ENCODE results near the gene SERPINA10. TPM values are rescaled to one million over a fixed set of nuclear protein-coding genes. Genes with fewer than 3 reads are reported as not detected.

Gene SERPINA10
- total and polyA plus RNA-seq, 12 donors = 0.13 TPM; not detected in 11

DNA sequence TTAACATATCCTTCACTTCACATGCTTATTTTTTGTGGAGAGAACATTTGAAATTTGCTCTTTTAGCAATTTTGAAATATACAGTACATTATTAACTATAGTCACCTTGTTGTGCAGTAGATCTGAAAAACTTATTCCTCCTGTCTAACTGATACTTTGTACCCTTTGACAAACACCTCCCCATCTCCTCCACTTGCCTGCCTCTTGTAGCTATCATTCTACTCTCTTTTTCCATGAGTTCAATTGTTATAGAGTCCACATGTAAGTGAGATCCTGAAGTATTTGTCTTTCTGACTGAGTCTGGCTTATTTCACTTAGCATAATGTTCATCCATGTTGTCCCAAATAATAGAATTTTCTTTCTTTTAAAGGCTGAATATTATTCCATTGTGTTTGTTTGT lies 39.5 kb upstream of the SERPINA10 start:
- Histone ChIP-seq H3K4me1 (replicated peaks in 1 of 2) (no peaks in the 10 kb centered on the region), H3K36me3 (replicated peaks in 1 of 2) (no peaks in the 10 kb centered on the region), H3K4me3 (no peak overlapping the region), H3K27ac (no peak overlapping the region), H3K9me3 (replicated peaks in 1 of 3) (no peaks in the 10 kb centered on the region), H3K27me3 (no peaks in the 10 kb centered on the region)
- intact Hi-C loops (cut with DNase I) = no loop called here
- TF ChIP-seq, protein P1, sequence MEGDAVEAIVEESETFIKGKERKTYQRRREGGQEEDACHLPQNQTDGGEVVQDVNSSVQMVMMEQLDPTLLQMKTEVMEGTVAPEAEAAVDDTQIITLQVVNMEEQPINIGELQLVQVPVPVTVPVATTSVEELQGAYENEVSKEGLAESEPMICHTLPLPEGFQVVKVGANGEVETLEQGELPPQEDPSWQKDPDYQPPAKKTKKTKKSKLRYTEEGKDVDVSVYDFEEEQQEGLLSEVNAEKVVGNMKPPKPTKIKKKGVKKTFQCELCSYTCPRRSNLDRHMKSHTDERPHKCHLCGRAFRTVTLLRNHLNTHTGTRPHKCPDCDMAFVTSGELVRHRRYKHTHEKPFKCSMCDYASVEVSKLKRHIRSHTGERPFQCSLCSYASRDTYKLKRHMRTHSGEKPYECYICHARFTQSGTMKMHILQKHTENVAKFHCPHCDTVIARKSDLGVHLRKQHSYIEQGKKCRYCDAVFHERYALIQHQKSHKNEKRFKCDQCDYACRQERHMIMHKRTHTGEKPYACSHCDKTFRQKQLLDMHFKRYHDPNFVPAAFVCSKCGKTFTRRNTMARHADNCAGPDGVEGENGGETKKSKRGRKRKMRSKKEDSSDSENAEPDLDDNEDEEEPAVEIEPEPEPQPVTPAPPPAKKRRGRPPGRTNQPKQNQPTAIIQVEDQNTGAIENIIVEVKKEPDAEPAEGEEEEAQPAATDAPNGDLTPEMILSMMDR (IDR thresholded peaks at IDR 0.05) = no peak
- TF ChIP-seq POLR2A (IDR thresholded peaks at IDR 0.05) = no peak
- no peak for DNase-seq

DNA sequence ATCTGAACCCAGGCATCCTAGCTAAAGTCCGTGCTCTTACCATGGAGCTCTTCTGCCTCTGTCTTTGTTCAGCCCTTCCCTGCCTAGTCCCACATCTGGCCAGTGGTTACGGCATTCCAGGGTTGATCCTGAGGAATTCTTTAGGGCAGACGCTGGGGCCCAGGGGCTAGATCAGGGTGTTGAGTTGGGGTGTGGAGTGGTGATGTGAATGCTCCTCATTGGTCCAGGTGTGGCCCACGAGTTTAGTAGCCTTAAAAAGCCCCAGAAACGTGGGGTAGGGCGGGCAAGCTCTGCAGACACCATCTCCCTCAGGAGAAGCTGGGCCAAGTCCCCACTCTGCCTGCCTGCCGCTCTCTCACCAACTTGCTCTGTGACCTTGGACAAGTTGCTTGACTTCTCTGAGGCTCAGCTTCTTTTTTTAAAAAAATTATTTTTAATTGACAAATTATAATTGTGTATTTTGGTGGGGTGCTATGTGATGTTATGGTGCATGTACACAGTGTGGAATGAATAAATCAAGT lies 39.1 kb upstream of the SERPINA10 start:
- H3K36me3 ChIP-seq (replicated peaks in 1 of 2) = no peaks in the 10 kb centered on the region
- no peak for DNase-seq
- H3K4me1 ChIP-seq (replicated peaks in 1 of 2) = no peaks in the 10 kb centered on the region
- 65 to 76% (median 71%) methylated on average over 6 to 7 of the region's 7 CpGs for WGBS, 4 donors
- no peaks in the 10 kb centered on the region for H3K9me3 ChIP-seq (replicated peaks in 1 of 3)
- TF ChIP-seq, protein P1 (IDR thresholded peaks at IDR 0.05) = no peak
- TF ChIP-seq POLR2A (IDR thresholded peaks at IDR 0.05) = no peak
- H3K4me3 ChIP-seq = no peak overlapping the region
- H3K27ac ChIP-seq = no peak overlapping the region
- intact Hi-C loops (cut with DNase I) = no loop called here
- H3K27me3 ChIP-seq = no peaks in the 10 kb centered on the region

DNA sequence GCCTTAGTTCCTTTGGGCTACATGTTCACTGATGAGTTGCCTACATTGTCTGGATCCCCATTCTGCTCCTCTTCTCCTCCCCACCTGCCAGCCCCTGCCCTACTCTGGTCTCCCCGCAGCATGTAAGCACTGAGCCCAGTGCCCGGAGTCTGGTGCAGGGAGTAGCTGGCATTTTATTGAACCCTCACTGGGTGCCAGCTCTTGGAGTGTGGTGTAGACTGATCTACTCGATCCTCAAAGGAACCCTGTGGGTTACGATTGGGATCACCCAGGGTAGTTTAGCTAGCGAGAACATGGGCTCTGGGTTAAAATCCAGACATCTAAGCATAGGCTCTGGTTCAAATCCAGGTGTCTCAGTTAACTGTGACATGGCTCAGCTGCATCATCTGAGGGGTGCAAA lies 38.4 kb upstream of the SERPINA10 start:
- H3K27me3 ChIP-seq = no peaks in the 10 kb centered on the region
- TF ChIP-seq, protein P1 (IDR thresholded peaks at IDR 0.05) = no peak
- no peak for TF ChIP-seq POLR2A (IDR thresholded peaks at IDR 0.05)
- no peak overlapping the region for H3K4me3 ChIP-seq
- no peaks in the 10 kb centered on the region for H3K36me3 ChIP-seq (replicated peaks in 1 of 2)
- H3K27ac ChIP-seq = no peak overlapping the region
- H3K9me3 ChIP-seq (replicated peaks in 1 of 3) = no peaks in the 10 kb centered on the region
- intact Hi-C loops (cut with DNase I) = no loop called here
- no peak for DNase-seq
- 86 to 97% (median 93%) methylated on average over 2 to 5 of the region's 5 CpGs for WGBS, 4 donors
- H3K4me1 ChIP-seq (replicated peaks in 1 of 2) = no peaks in the 10 kb centered on the region

DNA sequence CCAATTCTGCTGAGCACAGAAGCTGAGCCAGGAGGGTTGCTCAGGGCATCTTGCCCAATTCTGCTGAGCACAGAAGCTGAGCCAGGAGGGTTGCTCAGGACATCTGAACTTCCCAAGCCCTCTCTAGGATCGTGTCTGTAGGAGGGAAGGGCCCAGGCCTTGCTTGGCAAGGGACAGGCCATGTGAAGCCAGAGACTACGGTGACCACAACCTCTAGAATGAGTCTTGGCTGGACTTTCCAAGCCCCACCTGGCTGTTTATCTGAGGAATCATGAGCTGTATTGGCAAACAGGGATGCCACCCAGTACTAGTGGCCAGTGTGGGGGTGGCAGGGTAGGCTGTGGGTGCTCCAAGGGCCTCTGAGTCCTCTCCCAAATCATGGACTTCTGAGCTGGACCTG lies 37.8 kb upstream of the SERPINA10 start:
- WGBS, 4 donors = 63 to 69% (median 68%) methylated on average over 2 of the region's 2 CpGs; no CpG with 5 or more reads in 1 of the 4 donors
- intact Hi-C loops (cut with DNase I) = no loop called here
- H3K27ac ChIP-seq = no peak overlapping the region
- no peaks in the 10 kb centered on the region for H3K27me3 ChIP-seq
- no peaks in the 10 kb centered on the region for H3K36me3 ChIP-seq (replicated peaks in 1 of 2)
- TF ChIP-seq, protein P1 (IDR thresholded peaks at IDR 0.05) = no peak
- no peak for TF ChIP-seq POLR2A (IDR thresholded peaks at IDR 0.05)
- H3K4me1 ChIP-seq (replicated peaks in 1 of 2) = no peaks in the 10 kb centered on the region
- no peaks in the 10 kb centered on the region for H3K9me3 ChIP-seq (replicated peaks in 1 of 3)
- no peak for DNase-seq
- no peak overlapping the region for H3K4me3 ChIP-seq
